ENCODE measurements around the gene IQCE.
"Not testable (repeated sequence)": the region's sequence is repeated elsewhere in the genome, so short reads cannot be mapped to it uniquely, and the experiment has no call there.

IQCE gene

DNA sequence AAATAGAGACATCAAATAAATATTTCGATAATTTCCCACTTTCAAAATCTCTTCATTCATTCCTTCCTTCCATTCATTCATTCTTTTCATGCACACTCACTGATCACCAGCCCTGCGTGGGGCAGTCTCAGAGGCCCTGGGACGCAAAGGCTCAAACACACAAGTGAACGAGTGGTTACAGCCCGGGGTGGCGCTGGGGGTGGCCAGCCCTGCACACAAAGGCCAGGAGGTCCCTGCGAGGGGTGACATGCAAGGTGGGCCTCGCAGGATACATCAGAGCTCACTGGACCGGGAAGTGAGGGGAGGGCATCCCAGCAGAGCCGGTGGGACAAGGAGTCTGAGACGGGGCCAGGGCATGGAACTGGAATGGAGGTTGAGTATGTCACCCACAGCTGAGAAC, 43.1 kb downstream of the IQCE start:
- TF ChIP-seq ZNF274 (IDR thresholded peaks at IDR 0.05; ENCODE audit: low read depth, low read length) = no peak
- H3K4me3 ChIP-seq (ENCODE audit: low read length) = no peak overlapping the region

DNA sequence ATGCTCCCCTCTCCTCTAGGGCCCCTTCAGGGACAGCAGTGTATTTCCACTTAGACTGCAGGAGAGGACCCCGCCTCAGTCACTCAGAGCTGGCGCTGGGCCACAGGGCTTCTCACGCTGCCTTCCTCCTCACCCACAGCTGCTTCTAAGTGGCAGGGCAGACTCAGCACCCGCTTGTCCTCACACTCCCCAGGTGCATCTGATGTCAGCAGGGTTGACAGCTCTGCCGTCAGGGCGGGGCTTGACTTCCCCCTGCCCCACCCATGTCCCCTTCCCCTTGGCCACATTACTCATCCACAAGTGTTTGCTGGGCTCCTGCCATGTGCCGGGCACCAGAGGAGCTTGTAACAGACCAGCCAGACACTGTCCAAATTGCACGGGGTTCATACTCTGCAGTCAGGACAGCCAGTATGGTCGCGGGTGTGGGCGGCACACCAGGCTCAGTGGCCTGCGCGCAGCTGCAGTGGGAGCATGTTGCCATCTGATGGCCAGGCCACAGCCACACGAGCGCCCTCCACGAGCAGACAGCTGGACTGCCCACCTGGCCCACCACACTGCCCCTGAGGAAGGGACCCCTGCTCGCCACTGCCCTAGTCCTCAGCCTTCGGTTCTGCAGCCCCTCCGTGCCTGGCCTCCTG, 43.7 kb downstream of the IQCE start:
- no peak overlapping the region for H3K4me3 ChIP-seq (ENCODE audit: low read length)
- TF ChIP-seq ZNF274 (IDR thresholded peaks at IDR 0.05; ENCODE audit: low read depth, low read length) = no peak

DNA sequence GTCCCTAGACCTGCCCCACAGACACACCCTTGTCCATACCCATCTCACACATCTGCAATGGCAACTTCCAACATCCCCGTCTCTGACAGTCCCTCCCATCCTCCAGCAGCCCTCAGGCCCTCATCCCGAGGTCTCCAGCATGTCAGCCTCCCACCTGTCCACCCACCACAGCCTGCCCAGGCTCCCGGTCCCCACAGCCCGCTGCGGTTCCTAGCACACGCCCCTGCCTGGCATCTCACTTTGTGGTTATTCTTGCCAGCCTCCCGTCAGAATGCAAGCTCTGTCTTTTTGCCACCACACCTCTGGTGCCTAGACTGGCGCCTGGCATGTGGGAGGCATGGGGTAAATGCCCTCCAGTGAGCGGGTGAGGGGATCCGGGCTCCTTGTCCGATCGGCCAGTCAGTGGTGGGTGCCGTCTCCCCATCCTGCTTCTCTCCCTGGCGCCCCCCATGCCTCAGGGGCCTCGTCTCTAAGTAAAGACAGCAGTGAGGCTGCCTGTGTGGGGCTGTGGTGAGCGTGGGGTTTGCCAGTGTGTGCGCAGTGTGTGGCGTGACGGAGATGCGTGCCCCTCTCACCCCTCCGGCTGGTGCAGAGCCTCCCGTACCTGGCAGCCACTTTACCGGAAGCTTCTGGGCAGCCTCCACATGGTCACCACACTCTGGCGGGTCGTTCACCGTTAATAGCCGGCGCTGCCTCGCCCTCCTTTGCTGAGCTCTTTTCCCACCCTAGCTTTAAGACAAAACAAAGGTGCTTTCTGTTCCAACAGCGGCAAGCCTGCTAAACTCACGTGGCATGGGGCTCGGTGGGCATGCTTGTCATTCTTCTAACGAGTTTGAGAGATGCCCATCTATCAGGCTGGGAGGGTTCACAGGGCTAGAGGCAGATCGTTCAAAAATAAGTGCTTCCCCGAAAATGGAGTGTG, 44.5 kb downstream of the IQCE start:
- no peak overlapping the region for H3K4me3 ChIP-seq (ENCODE audit: low read length)
- TF ChIP-seq ZNF274 (IDR thresholded peaks at IDR 0.05; ENCODE audit: low read depth, low read length) = no peak

- TF ChIP-seq ZNF274 (IDR thresholded peaks at IDR 0.05; ENCODE audit: low read depth, low read length) = no peak
Measured at GRCh38 chr7:2604608-2605174, 45.9 kb downstream of the IQCE start.

DNA sequence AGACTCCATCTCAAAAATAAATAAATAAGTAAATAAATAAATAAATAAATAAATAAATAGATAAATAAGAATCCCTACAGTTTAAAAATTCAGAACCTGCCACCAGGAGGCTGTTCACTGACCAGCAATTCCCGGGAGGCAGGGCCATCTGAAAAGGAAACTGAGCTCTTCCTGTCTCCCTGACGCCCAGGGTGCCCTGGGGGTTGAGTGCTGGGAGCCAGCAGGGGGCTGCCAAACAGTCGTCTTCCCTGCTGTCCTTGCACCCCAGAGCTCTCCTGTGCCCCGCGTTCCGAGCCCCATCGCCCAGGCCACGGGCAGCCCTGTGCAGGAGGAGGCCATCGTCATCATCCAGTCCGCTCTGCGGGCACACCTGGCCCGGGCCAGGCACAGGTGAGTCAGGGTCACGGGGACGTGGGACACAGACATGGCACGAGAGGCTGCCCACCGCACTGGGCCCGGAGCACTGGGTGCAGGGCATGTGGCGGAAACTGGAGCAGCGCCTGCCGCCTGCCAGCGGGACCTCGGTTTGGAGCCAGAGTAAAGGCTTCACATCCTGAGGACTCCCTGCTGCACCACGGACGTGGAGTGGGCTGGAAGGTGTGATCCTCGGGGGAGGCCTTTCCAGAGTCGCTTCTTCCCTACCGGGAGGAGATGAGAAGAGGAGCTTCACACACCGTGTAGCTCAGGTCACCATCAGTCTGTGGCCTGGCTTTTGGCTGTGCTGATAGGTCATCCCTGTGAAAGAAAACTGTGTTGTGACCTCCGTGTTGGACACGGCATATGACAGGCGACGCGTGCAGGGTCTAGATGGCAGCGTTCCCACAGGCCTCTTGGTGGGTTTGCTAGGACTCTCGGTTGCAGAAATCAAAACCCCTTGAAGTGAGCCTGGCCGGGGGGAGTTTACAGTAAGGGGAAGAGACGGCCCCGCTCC, 47.1 kb downstream of the IQCE start:
- no peak overlapping the region for H3K4me3 ChIP-seq (ENCODE audit: low read length)
- no peak for TF ChIP-seq ZNF274 (IDR thresholded peaks at IDR 0.05; ENCODE audit: low read depth, low read length)

More at GRCh38 chr7:2604608-2605174, 45.9 kb downstream of the IQCE start:
- H3K4me3 ChIP-seq (ENCODE audit: low read length) = no peak overlapping the region

DNA sequence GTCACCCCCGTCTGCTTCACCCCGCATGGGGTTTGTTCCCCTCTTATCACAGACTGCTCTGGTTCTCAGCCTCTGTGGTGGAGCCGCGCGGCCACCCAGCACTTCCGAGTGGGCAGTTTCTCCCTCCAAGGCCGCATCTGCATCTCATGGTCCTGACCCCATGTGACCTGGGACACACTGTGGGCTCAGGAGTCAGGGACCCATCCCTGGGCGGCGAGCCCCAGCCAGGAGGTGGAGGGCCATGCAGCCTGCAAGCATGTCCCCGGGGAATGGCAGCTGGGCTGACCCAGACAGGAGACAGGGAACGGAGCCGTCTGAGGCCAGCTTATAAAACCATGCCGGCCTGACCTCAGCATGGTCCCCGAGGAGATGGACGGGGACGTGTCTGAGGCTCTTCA, 47.8 kb downstream of the IQCE start:
- no peak for TF ChIP-seq ZNF274 (IDR thresholded peaks at IDR 0.05; ENCODE audit: low read depth, low read length)
- no peak overlapping the region for H3K4me3 ChIP-seq (ENCODE audit: low read length)

DNA sequence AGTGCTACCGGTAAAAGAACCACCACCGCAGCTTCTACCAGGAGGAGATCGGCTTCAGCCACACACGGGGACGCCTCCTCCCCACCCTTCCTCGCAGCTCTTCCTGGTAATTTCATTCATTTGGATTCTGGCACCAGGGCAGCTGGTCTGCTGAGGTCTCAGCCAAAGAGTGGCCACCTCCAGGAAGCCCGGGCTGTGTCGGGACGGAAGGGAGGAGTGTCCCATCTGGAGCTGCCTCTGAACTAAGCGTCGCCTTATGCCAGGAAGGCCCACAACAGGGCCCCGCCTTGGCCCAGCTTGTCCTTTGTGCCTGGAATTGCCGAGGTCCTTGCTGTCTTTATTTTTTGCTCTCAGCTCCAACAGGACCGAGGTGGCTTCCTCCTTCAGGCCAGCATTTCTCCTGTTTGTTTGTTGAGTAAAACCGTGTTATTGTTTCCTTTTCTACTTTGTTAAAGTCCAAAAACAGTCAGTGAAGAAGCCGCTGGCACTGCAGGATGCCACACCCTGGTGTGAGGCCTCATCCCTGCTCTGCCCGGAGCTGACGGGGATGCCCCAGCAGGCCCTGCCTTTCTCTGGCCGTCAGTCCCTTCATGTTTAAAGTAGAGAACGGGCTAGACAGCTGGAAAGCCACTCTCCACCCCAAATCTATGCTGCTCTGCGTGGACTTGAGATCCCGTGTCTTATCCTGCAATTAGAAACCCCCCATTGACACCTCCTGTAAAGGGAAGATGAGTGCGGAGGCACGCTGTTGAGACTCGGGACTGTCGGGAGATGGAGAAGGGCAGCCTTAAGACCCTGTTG, 48.5 kb downstream of the IQCE start:
- H3K4me3 ChIP-seq (ENCODE audit: low read length) = no peak overlapping the region
- no peak for TF ChIP-seq ZNF274 (IDR thresholded peaks at IDR 0.05; ENCODE audit: low read depth, low read length)

DNA sequence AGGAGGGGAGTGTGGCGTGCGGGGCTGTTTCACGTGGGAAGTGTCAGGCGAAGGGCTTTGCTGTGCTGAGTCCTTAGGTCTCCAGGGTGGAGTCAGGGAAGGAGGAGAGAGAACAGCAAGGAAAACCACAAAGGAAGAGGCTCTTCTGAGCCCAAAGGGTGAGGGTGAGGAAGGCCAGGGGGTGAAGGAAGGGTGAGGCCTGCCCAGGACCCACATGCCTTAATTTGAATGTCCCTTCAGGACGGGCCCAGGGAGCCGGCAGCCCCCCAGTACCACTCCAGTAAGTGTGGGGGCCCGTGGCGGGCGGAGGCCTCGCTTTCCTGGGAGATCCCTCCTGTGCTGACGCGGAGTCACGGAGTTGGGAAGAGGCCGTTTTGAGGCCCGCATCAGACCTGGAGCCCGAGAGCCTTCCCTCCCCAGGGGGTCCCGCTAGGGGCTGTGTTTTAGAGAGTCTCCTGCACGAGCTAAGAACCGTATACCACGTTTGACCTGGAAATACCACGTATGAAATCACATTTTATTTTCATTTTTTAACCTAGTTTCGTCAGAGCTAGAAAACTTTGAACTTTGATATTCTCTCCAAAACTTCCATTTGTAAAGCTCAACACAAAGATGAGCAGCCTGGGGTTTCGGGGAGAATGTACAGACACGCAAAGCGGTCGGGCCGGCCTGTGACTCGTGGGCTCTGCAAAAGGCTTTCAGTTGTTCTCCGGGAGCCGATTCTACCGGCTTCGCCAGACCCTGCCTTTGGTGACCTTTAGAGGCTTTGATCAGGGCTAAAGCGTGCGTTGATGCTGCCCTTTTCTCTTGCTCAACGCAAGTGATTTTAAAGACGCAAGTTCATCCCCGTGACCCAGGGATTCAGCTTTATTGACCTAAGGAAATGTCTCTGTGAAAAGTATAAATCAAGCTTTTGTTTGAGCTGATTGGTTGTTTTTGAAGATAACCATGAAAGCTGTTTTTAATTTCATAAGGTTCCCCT, 49.4 kb downstream of the IQCE start:
- no peak overlapping the region for H3K4me3 ChIP-seq (ENCODE audit: low read length)
- no peak for TF ChIP-seq ZNF274 (IDR thresholded peaks at IDR 0.05; ENCODE audit: low read depth, low read length)

DNA sequence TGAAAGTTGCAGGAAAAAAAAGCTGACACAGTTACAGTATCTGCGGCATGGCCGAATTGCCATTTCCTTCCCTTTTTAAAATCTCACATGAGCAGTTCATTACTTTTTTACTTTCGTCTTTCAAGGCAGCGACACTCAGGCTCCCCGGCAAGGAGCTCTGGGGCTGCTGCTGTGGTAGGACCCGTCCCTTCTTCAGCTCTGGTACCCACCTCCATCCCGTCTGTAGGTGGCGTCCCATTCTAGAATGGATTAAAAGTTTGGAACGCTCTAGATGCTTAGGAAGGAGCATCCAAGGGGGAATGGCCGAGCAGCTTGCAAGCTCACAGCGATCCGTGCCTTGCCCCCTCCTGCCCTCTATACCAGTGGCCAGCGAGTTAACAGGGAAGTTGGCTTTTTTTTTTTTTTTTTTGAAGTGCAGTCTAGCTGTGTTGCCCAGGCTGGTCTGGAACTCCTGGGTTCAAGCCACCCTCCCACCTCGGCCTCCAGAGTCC, 50.2 kb downstream of the IQCE start:
- no peak for TF ChIP-seq ZNF274 (IDR thresholded peaks at IDR 0.05; ENCODE audit: low read depth, low read length)
- H3K4me3 ChIP-seq (ENCODE audit: low read length) = no peak overlapping the region

- not testable (repeated sequence) for H3K4me3 ChIP-seq (ENCODE audit: low read length)
Measured at GRCh38 chr7:2609646-2610045, 50.9 kb downstream of the IQCE start.

DNA sequence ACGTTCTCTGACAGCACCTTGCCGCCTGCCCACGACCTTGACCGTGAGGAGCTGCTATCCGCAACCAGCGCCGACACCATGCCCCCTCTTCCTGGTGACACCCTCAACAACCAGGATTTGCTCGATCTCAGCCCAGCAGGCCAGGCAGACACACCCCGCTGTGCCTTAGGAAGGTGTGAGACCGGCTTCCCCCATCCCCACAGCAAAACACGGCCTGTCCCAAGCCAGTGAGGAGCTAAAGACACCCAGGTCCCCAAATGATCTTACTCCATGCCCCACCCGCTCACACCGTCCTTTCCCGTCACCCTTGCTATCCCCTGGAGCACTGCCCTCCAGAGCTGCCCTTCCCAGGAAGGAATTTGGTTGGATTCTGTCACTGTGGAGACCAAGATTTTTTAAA, 51.7 kb downstream of the IQCE start:
- H3K4me3 ChIP-seq (ENCODE audit: low read length) = no peak overlapping the region
- no peak for TF ChIP-seq ZNF274 (IDR thresholded peaks at IDR 0.05; ENCODE audit: low read depth, low read length)

DNA sequence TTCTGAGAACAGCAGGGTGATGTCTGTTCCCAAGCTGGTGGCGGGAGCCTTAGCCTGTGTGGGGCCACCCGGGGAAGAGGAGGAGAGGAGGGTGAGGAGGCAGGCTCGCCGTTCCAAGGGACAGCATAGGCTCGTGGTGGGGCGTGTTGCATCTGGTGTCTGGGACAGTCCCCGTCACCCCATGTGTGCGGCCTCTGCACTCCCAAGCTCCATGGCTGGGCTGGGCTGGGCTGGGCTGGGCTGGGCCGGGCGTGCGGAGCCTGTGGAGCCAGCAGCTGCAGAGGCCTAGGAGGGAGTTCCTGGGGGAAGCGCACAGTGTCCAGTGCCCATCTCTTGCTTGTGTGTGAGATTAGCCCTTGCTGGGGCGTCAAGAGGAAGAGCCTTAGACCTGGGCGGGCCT, 52.1 kb downstream of the IQCE start:
- TF ChIP-seq ZNF274 (IDR thresholded peaks at IDR 0.05; ENCODE audit: low read depth, low read length) = no peak
- H3K4me3 ChIP-seq (ENCODE audit: low read length) = no peak overlapping the region

All from GM08714 (cell line).